HCT116 (cell line): ENCODE data around the gene TEKTIP1. TPM values are rescaled to one million over a fixed set of nuclear protein-coding genes. Genes with fewer than 3 reads are reported as not detected.

Experiments used
- ATAC-seq: fragments of 200-7000 bp; cut with Tn5 transposase; 2 replicates; pipeline ENCODE4 v1.9.1; 2020; ENCODE audit warnings: mild to moderate bottlenecking, moderate library complexity
- BruUV-seq: library from RNA; stranded (reverse); fragments of 400-500 nt; replicated peaks from 2 replicates; lab custom pipeline; 2021; lab: Mats Ljungman, UMichigan
- CTCF ChIA-PET: fragments of 300-600 bp; sonication (Branson Sonifier 250); formaldehyde crosslinking; loops from one replicate; lab custom pipeline; 2021; ENCODE audit warnings: antibody characterized with exemption; lab: Charles Lee
- POLR2A ChIA-PET: fragments of 300-600, 350-600 bp; sonication (Branson Sonifier 250); formaldehyde crosslinking; loops from one replicate; lab custom pipeline; 2021; ENCODE audit warnings: antibody characterized with exemption; lab: Charles Lee
- RAD21 ChIA-PET, 2 experiments: fragments of 300-600 bp; sonication (Branson Sonifier 250); formaldehyde crosslinking; loops; one replicate each; lab custom pipeline; 2023; ENCODE audit warnings: low total read pairs in 2 of 2; ENCODE audit not compliant: uncharacterized antibody in 2 of 2, unreplicated experiment in 2 of 2, low non-redundant PET in 1 of 2; lab: Charles Lee
- DNase-seq: peaks from one replicate; pipeline ENCODE4 v3.0.0-alpha.2; 2010; ENCODE audit warnings: low read depth, low spot score
- H2AFZ ChIP-seq: fragments of 200-600 bp; shearing (Covaris generic), sonication (generic); 2 replicates; pipeline ENCODE4 v1.6.1; 2017; ENCODE audit warnings: low read depth, mixed run types, mixed read lengths, antibody characterized with exemption, low read length; ENCODE audit not compliant: poor library complexity, severe bottlenecking
- H3K27ac ChIP-seq: 2 replicates; pipeline ENCODE4 v1.5.1; 2012; ENCODE audit warnings: low read depth, low read length
- H3K27me3 ChIP-seq: fragments of 200-600 bp; sonication (generic); 2 replicates; pipeline ENCODE4 v1.6.1; 2016; ENCODE audit warnings: mixed run types, low read length, mixed read lengths; ENCODE audit not compliant: insufficient read depth
- H3K36me3 ChIP-seq, 2 experiments: fragments of 200-500 bp in 1 of 2; fragments of 200-600 bp in 1 of 2; sonication (Bioruptor generic) in 1 of 2; sonication (generic) in 1 of 2; 2 replicates each; pipeline versions ENCODE4 v1.5.1 to v1.6.1; 2014 to 2016; ENCODE audit warnings: low read length in 2 of 2, inconsistent platforms in 1 of 2, mixed read lengths in 1 of 2, mixed run types in 1 of 2; ENCODE audit not compliant: insufficient read depth in 2 of 2, control insufficient read depth in 1 of 2
- H3K4me1 ChIP-seq, 2 experiments: fragments of 200-600 bp in 1 of 2; sonication (generic) in 1 of 2; 2 replicates each; pipeline versions ENCODE4 v1.5.1 to v1.6.1; 2012 to 2017; ENCODE audit warnings: low read length in 2 of 2, inconsistent platforms in 1 of 2, mild to moderate bottlenecking in 1 of 2, mixed read lengths in 1 of 2, mixed run types in 1 of 2, moderate library complexity in 1 of 2; ENCODE audit not compliant: insufficient read depth in 2 of 2, control insufficient read depth in 1 of 2
- H3K4me2 ChIP-seq: fragments of 200-600 bp; sonication (generic); 2 replicates; pipeline ENCODE4 v1.6.1; 2017; ENCODE audit warnings: mixed run types, low read length, mixed read lengths
- H3K4me3 ChIP-seq, 2 experiments: fragments of 200-600 bp in 1 of 2; sonication (generic) in 1 of 2; replicated peaks in 1 of 2; 2 replicates each; pipeline ENCODE4 v1.5.1; 2011 to 2016; ENCODE audit warnings: low read length in 2 of 2, control low read depth in 1 of 2, low read depth in 1 of 2, mild to moderate bottlenecking in 1 of 2, mixed read lengths in 1 of 2, mixed run types in 1 of 2
- H3K79me2 ChIP-seq: fragments of 200-600 bp; sonication (generic); 2 replicates; pipeline ENCODE4 v1.6.1; 2017; ENCODE audit warnings: mild to moderate bottlenecking, mixed run types, low read length, moderate library complexity, mixed read lengths; ENCODE audit not compliant: insufficient read depth
- H3K9ac ChIP-seq: fragments of 200-600 bp; sonication (generic); 2 replicates; pipeline ENCODE4 v1.6.1; 2016; ENCODE audit warnings: low read length, mixed read lengths
- H3K9me2 ChIP-seq: fragments of 200-600 bp; sonication (generic), shearing (Covaris generic); 2 replicates; pipeline ENCODE4 v1.6.1; 2017; ENCODE audit warnings: mixed run types, mild to moderate bottlenecking, moderate library complexity; ENCODE audit not compliant: insufficient read depth
- H3K9me3 ChIP-seq, 2 experiments: fragments of 200-500 bp in 1 of 2; fragments of 200-600 bp in 1 of 2; sonication (Bioruptor generic) in 1 of 2; sonication (generic) in 1 of 2; 2 replicates each; pipeline ENCODE4 v1.6.1; 2014 to 2017; ENCODE audit warnings: low read length in 2 of 2, mixed read lengths in 2 of 2, inconsistent platforms in 1 of 2, low read depth in 1 of 2, mild to moderate bottlenecking in 1 of 2, mixed run types in 1 of 2, moderate library complexity in 1 of 2; ENCODE audit not compliant: control insufficient read depth in 1 of 2, insufficient read depth in 1 of 2
- H4K20me1 ChIP-seq: fragments of 200-600 bp; sonication (generic), shearing (Covaris generic); 2 replicates; pipeline ENCODE4 v1.6.1; 2017; ENCODE audit warnings: mixed run types, mild to moderate bottlenecking, moderate library complexity; ENCODE audit not compliant: insufficient read depth
- CBX3 ChIP-seq: IDR thresholded peaks from 2 replicates; pipeline ENCODE4 v1.6.1; 2012; ENCODE audit warnings: low read depth
- CEBPB ChIP-seq: IDR thresholded peaks from 2 replicates; pipeline ENCODE4 v1.6.1; 2012; ENCODE audit warnings: low read depth
- EZH2phosphoT487 ChIP-seq: fragments of 200-600 bp; IDR thresholded peaks from 2 replicates; pipeline ENCODE4 v1.6.1; 2018; ENCODE audit warnings: antibody characterized with exemption, borderline replicate concordance
- FOSL1 ChIP-seq: IDR thresholded peaks from 2 replicates; pipeline ENCODE4 v1.6.1; 2012; ENCODE audit warnings: low read depth
- JUND ChIP-seq: IDR thresholded peaks from 2 replicates; pipeline ENCODE4 v1.6.1; 2012
- POLR2A ChIP-seq: IDR thresholded peaks from 2 replicates; pipeline ENCODE4 v1.7.0; 2011; ENCODE audit warnings: borderline replicate concordance; ENCODE audit not compliant: insufficient read depth, insufficient read length; ENCODE audit errors: extremely low read depth
- POLR2AphosphoS5 ChIP-seq: IDR thresholded peaks from 2 replicates; pipeline ENCODE4 v1.6.1; 2011; ENCODE audit warnings: mild to moderate bottlenecking, low read depth, low read length, moderate library complexity
- SIN3A ChIP-seq: IDR thresholded peaks from 2 replicates; pipeline ENCODE4 v1.6.1; 2012; ENCODE audit warnings: low read depth
- SP1 ChIP-seq: IDR thresholded peaks from 2 replicates; pipeline ENCODE4 v1.6.1; 2012; ENCODE audit warnings: low read depth
- SRF ChIP-seq: IDR thresholded peaks from 2 replicates; pipeline ENCODE4 v1.6.1; 2012; ENCODE audit warnings: low read depth
- TCF7L2 ChIP-seq: IDR thresholded peaks from 2 replicates; pipeline ENCODE4 v1.7.0; 2011; ENCODE audit warnings: borderline replicate concordance, inconsistent platforms; ENCODE audit not compliant: insufficient read depth, insufficient read length; ENCODE audit errors: extremely low read depth
- ZFX ChIP-seq: fragments of 450-650 bp; IDR thresholded peaks from 2 replicates; pipeline ENCODE4 v1.6.1; 2017
- intact Hi-C: fragments of 100-400 bp; cut with micrococcal nuclease; formaldehyde crosslinking; loops from 2 replicates; pipeline ENCODE4 v1.10.0; 2022
- total RNA-seq: library from RNA; stranded (reverse); gene quantifications from one replicate; pipeline ENCODE4 v1.2.1, GENCODE V29; 2021; ENCODE audit not compliant: unreplicated experiment
- TF ChIP-seq, protein P1 (sequence below): IDR thresholded peaks from 2 replicates; pipeline ENCODE4 v1.6.1; 2012; ENCODE audit warnings: low read depth
- TF ChIP-seq, protein P2 (sequence below): IDR thresholded peaks from 2 replicates; pipeline ENCODE4 v1.6.1; 2012
- TF ChIP-seq, protein P3 (sequence below): IDR thresholded peaks from 2 replicates; pipeline ENCODE4 v1.6.1; 2012

Gene TEKTIP1
- total RNA-seq, 1 experiment from 2014 or later, result 1.2 TPM

DNA sequence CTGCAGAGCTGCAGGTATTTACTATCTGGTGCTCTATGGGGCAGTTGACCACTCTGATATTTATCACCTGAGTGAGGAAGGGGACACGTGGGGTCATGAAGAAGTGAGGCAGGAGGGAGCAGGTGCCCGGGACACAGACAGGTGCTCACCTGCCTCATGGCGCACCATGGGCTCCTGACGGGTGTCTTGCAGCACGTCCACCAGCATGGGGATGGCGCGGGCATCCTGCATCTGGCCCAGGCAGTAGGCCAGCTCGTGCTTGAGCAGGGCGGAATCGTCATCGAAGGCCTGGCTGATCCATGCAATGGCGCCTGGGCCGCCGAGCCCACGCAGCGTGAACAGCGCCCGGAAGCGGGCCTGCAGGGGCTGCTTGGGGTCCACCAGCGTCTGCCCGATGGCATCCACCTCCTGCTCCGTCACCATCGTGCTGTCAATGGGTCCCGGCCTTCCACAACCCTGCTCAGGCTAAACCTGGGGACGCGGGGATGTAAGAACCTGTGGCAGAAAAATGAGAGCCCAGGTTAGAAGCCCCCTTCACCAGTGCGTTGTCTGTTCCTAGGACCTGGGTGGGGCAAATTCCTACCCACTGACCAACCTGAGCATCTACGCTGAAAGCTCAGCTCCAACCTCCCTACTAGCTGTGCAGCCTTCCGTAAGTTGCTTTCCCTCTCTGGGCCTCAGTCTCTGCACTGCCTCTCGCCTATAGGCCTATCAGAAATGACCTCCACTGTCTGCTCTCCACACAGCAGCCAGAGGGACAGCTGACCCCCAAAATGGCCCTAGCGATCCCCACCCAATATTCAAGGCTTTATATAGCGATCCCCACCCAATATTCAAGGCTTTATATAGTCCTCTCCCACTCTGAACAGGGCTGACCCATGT lies 42.3 kb upstream of the TEKTIP1 start:
- Histone ChIP-seq H3K9me3 (no peaks in the 10 kb centered on the region), H3K27ac (no peak overlapping the region), H4K20me1 (no peaks in the 10 kb centered on the region), H3K36me3 (peaks cover 2 to 22% of the 10 kb centered on the region in 2 experiments; a peak in 3 of 4 replicates), H3K9ac (no peak overlapping the region), H3K9me2 (no peaks in the 10 kb centered on the region), H3K79me2 (peaks cover 38% of the 10 kb centered on the region), H3K4me3 (no peak overlapping the region), H3K27me3 (no peaks in the 10 kb centered on the region), H3K4me1 (peaks cover 10 to 16% of the 10 kb centered on the region in 2 experiments; a peak in 3 of 4 replicates), H2AFZ (no peak overlapping the region)
- DNase-seq (no peak), ATAC-seq (no peak)
- ChIA-PET CTCF (no interaction called here), RAD21 (no interaction called here), POLR2A (no interaction called here)
- intact Hi-C loops, result no loop called here
- BruUV-seq, result no TSS peak
- TF ChIP-seq, protein P1, sequence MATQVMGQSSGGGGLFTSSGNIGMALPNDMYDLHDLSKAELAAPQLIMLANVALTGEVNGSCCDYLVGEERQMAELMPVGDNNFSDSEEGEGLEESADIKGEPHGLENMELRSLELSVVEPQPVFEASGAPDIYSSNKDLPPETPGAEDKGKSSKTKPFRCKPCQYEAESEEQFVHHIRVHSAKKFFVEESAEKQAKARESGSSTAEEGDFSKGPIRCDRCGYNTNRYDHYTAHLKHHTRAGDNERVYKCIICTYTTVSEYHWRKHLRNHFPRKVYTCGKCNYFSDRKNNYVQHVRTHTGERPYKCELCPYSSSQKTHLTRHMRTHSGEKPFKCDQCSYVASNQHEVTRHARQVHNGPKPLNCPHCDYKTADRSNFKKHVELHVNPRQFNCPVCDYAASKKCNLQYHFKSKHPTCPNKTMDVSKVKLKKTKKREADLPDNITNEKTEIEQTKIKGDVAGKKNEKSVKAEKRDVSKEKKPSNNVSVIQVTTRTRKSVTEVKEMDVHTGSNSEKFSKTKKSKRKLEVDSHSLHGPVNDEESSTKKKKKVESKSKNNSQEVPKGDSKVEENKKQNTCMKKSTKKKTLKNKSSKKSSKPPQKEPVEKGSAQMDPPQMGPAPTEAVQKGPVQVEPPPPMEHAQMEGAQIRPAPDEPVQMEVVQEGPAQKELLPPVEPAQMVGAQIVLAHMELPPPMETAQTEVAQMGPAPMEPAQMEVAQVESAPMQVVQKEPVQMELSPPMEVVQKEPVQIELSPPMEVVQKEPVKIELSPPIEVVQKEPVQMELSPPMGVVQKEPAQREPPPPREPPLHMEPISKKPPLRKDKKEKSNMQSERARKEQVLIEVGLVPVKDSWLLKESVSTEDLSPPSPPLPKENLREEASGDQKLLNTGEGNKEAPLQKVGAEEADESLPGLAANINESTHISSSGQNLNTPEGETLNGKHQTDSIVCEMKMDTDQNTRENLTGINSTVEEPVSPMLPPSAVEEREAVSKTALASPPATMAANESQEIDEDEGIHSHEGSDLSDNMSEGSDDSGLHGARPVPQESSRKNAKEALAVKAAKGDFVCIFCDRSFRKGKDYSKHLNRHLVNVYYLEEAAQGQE, result no peak
- TF ChIP-seq JUND (no peak), SRF (no peak), TCF7L2 (no peak), ZFX (no peak), SIN3A (no peak), POLR2AphosphoS5 (no peak), EZH2phosphoT487 (no peak), CEBPB (no peak), SP1 (no peak), FOSL1 (no peak), CBX3 (no peak), POLR2A (no peak)
- TF ChIP-seq, protein P2, sequence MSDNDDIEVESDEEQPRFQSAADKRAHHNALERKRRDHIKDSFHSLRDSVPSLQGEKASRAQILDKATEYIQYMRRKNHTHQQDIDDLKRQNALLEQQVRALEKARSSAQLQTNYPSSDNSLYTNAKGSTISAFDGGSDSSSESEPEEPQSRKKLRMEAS, result no peak
- TF ChIP-seq, protein P3, sequence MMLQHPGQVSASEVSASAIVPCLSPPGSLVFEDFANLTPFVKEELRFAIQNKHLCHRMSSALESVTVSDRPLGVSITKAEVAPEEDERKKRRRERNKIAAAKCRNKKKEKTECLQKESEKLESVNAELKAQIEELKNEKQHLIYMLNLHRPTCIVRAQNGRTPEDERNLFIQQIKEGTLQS, result no peak
- TF ChIP-seq, all 23 proteins: peak for 0
- H3K4me2 ChIP-seq, result no peak overlapping the region
